Fibroblast of lung (primary cell): Measurements from ENCODE around the gene PAFAH2. TPM values are rescaled to one million over a fixed set of nuclear protein-coding genes. Genes with fewer than 3 reads are reported as not detected.

Experiments
- DNase-seq, 2 donors: peaks; one replicate each; pipeline versions ENCODE4 v3.0.0 to v3.0.0-alpha.2; 2010; ENCODE audit warnings: low read depth in 2 of 2
- H2AFZ ChIP-seq: 2 replicates; pipeline ENCODE4 v1.5.1; 2012; ENCODE audit warnings: low read length, control low read depth, inconsistent platforms
- H3K27ac ChIP-seq: 2 replicates; pipeline ENCODE4 v1.5.1; 2011; ENCODE audit warnings: low read length, control low read depth; ENCODE audit not compliant: insufficient read depth
- H3K27me3 ChIP-seq: 2 replicates; pipeline ENCODE4 v1.5.1; 2011; ENCODE audit warnings: mild to moderate bottlenecking, low read length; ENCODE audit not compliant: control insufficient read depth, insufficient read depth
- H3K36me3 ChIP-seq: 2 replicates; pipeline ENCODE4 v1.5.1; 2011; ENCODE audit warnings: low read length; ENCODE audit not compliant: control insufficient read depth, insufficient read depth
- H3K4me1 ChIP-seq: 2 replicates; pipeline ENCODE4 v1.5.1; 2011; ENCODE audit warnings: low read length; ENCODE audit not compliant: control insufficient read depth, insufficient read depth; ENCODE audit errors: extremely low read depth
- H3K4me2 ChIP-seq: 2 replicates; pipeline ENCODE4 v1.5.1; 2011; ENCODE audit warnings: low read length, control low read depth; ENCODE audit not compliant: insufficient read depth; ENCODE audit errors: extremely low read depth
- H3K4me3 ChIP-seq, 4 experiments: fragments of 200-600 bp in 1 of 4; sonication (generic) in 1 of 4; replicated peaks in 1 of 4; 2 replicates each; pipeline ENCODE4 v1.5.1; 2011 to 2016; ENCODE audit warnings: low read length in 4 of 4, low read depth in 3 of 4, mild to moderate bottlenecking in 3 of 4, control low read depth in 2 of 4, inconsistent platforms in 1 of 4, mixed read lengths in 1 of 4; ENCODE audit not compliant: insufficient read depth in 1 of 4; ENCODE audit errors: control extremely low read depth in 1 of 4
- H3K79me2 ChIP-seq: 2 replicates; pipeline ENCODE4 v1.5.1; 2012; ENCODE audit warnings: mild to moderate bottlenecking, low read length, inconsistent platforms; ENCODE audit not compliant: control insufficient read depth, insufficient read depth
- H3K9ac ChIP-seq: 2 replicates; pipeline ENCODE4 v1.5.1; 2011; ENCODE audit warnings: mild to moderate bottlenecking, low read length, control low read depth; ENCODE audit not compliant: insufficient read depth
- H3K9me3 ChIP-seq: 2 replicates; pipeline ENCODE4 v1.5.1; 2012; ENCODE audit warnings: low read depth, low read length; ENCODE audit not compliant: control insufficient read depth, insufficient read depth
- H4K20me1 ChIP-seq: 2 replicates; pipeline ENCODE4 v1.5.1; 2011; ENCODE audit warnings: low read length; ENCODE audit not compliant: control insufficient read depth, insufficient read depth; ENCODE audit errors: extremely low read depth
- CTCF ChIP-seq, 2 donors: IDR thresholded peaks in 1 of 2; conservative IDR thresholded peaks in 1 of 2; 1 replicate in 1 of 2; 2 replicates in 1 of 2; pipeline ENCODE4 v1.5.1; 2011 to 2012; ENCODE audit warnings: low read length in 2 of 2, control low read depth in 1 of 2, inconsistent platforms in 1 of 2, low read depth in 1 of 2, mild to moderate bottlenecking in 1 of 2
- EZH2 ChIP-seq: IDR thresholded peaks from 2 replicates; pipeline ENCODE4 v1.5.1; 2012; ENCODE audit warnings: low read length, control low read depth, mild to moderate bottlenecking; ENCODE audit errors: missing control alignments
- polyA plus RNA-seq, 2 donors: library from polyadenylated mRNA; depleted of rRNA in 1 of 2; stranded (reverse) in 1 of 2; unstranded in 1 of 2; fragments of >200 nt; gene quantifications; 2 replicates each; pipeline ENCODE4 v1.2.1, GENCODE V29; 2011 to 2012; ENCODE audit warnings: missing spikeins in 1 of 2
- total RNA-seq: library from RNA; depleted of rRNA; stranded (reverse); fragments of >200 nt; gene quantifications from 2 replicates; pipeline ENCODE4 v1.2.1, GENCODE V29; 2014

PAFAH2 gene
- total and polyA plus RNA-seq, 2 donors (not counting 1 experiment from before 2014, with no cell fraction given), result 8.3 to 11.7 TPM

GRCh38 chr1:26031611-26032220, 33.9 kb upstream of the PAFAH2 start:
- Histone ChIP-seq H3K79me2 (no peaks in the 10 kb centered on the region), H3K4me3 (no peak overlapping the region), H3K4me1 (peaks cover 10% of the 10 kb centered on the region), H3K4me2 (no peak overlapping the region), H3K27me3 (peaks cover 3% of the 10 kb centered on the region), H4K20me1 (no peaks in the 10 kb centered on the region), H2AFZ (no peak overlapping the region), H3K36me3 (no peaks in the 10 kb centered on the region), H3K9ac (no peak overlapping the region), H3K9me3 (no peaks in the 10 kb centered on the region), H3K27ac (no peak overlapping the region)
- no peak for TF ChIP-seq EZH2
- peak; percentile 14 to 20 for DNase-seq

DNA sequence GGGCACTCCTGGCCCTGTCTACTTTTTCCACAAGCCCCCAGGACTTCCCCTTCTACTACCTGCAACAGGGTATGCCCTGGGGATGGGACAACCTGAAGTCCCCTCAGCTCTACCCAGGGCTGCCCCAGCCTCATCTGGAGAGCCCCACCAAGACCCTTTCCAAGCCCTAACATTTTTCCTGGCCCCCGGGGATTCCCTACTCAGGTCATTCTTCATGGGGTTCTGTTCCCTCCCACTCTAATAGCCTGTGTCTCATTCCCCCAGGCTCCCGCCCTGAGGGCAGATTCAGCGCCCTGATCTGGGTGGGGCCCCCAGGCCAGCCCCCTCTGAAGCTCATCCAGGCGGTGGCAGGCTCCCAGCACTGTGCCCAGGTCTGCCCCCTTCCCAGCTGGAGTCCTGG, 33.3 kb upstream of the PAFAH2 start:
- Histone ChIP-seq H3K27me3 (peaks cover 3% of the 10 kb centered on the region), H3K27ac (no peak overlapping the region), H3K4me3 (no peak overlapping the region), H3K79me2 (no peaks in the 10 kb centered on the region), H4K20me1 (no peaks in the 10 kb centered on the region), H3K4me1 (peaks cover 6% of the 10 kb centered on the region), H3K36me3 (no peaks in the 10 kb centered on the region), H3K9ac (no peak overlapping the region), H3K9me3 (no peaks in the 10 kb centered on the region), H3K4me2 (no peak overlapping the region), H2AFZ (no peak overlapping the region)
- DNase-seq, result no peak
- TF ChIP-seq EZH2, result no peak
- no peak for TF ChIP-seq CTCF (conservative IDR thresholded peaks at IDR 0.05 in 1 of 2, IDR thresholded peaks at IDR 0.05 in 1 of 2; ENCODE audit: low read depth in 1 of 2, low read length in 2 of 2)

DNA sequence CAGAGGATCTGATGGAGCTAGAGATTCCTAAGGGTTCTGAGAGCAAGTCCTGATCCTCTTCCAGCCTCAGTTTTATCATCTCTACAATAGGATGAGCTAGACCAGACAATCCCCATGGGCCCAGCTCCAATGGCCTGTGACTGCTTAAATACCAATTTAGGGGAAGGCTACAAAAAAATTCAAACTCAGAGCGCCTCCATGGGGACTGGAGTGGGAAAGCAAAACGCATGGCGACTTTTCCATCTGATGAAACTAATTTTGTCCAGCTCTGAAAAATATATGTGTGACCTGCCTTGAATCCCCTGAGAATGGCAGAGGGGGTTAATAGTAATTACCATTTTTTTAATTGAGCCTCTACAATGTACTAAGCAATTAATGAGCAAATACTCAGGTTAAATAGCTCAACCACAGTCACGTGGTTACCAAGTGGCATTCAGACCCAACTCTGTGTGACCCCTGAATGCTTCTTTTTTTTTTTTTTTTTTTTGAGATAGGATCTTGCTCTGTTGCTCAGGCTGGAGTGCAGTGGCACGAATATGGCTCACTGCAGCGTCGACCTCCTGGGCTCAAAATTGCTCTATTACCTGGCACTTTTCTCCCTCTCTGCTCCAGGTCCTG, 32.1 kb upstream of the PAFAH2 start:
- Histone ChIP-seq H3K9ac (no peak overlapping the region), H4K20me1 (no peaks in the 10 kb centered on the region), H3K27ac (no peak overlapping the region), H3K9me3 (no peaks in the 10 kb centered on the region), H2AFZ (no peak overlapping the region), H3K79me2 (no peaks in the 10 kb centered on the region), H3K36me3 (no peaks in the 10 kb centered on the region), H3K27me3 (peaks cover 3% of the 10 kb centered on the region), H3K4me1 (peaks cover 3% of the 10 kb centered on the region), H3K4me2 (no peak overlapping the region), H3K4me3 (no peak overlapping the region)
- peak in 1 of 2 donors; percentile 6 for DNase-seq
- TF ChIP-seq CTCF (conservative IDR thresholded peaks at IDR 0.05 in 1 of 2, IDR thresholded peaks at IDR 0.05 in 1 of 2; ENCODE audit: low read depth in 1 of 2, low read length in 2 of 2) (peak in 1 of 2 donors; percentile 10), EZH2 (no peak)
